ENCODE data around the gene IL12A. TPM values are rescaled to one million over a fixed set of nuclear protein-coding genes. Genes with fewer than 3 reads are reported as not detected.

The IL12A gene
- total RNA-seq (ENCODE audit: low replicate concordance): 1.1 and 1.2 TPM in 2 replicates

GRCh38 chr3:159988617-159989271 is at the start of gene IL12A:
Gene IL12A, plus strand, starts transcription at chr3:159988835.
- H3K4me3 ChIP-seq (ENCODE audit: low read depth, low read length): peak within 1 kb of the TSS; percentile 69
- peak; percentile 64 for DNase-seq (ENCODE audit: low read depth)
- TF ChIP-seq CTCF (IDR thresholded peaks at IDR 0.05; ENCODE audit: insufficient read depth, low read length): peak; percentile 95

- no peak for DNase-seq (ENCODE audit: low read depth)
- no peak for TF ChIP-seq CTCF (IDR thresholded peaks at IDR 0.05; ENCODE audit: insufficient read depth, low read length)
- no peak overlapping the region for H3K4me3 ChIP-seq (ENCODE audit: low read depth, low read length)
Measured at GRCh38 chr3:159941038-159942000, 47.3 kb upstream of the IL12A start.

GRCh38 chr3:159944781-159945180 is 43.9 kb upstream of the IL12A start:
- DNase-seq (ENCODE audit: low read depth): peak; percentile 19
- no peak overlapping the region for H3K4me3 ChIP-seq (ENCODE audit: low read depth, low read length)
- TF ChIP-seq CTCF (IDR thresholded peaks at IDR 0.05; ENCODE audit: insufficient read depth, low read length): no peak

- no peak overlapping the region for H3K4me3 ChIP-seq (ENCODE audit: low read depth, low read length)
- TF ChIP-seq CTCF (IDR thresholded peaks at IDR 0.05; ENCODE audit: insufficient read depth, low read length): no peak
- no peak for DNase-seq (ENCODE audit: low read depth)
Measured at GRCh38 chr3:159945930-159946329, 42.7 kb upstream of the IL12A start.

GRCh38 chr3:159947220-159947619 is 41.4 kb upstream of the IL12A start:
- no peak for TF ChIP-seq CTCF (IDR thresholded peaks at IDR 0.05; ENCODE audit: insufficient read depth, low read length)
- H3K4me3 ChIP-seq (ENCODE audit: low read depth, low read length): no peak overlapping the region
- DNase-seq (ENCODE audit: low read depth): peak; percentile 92

- TF ChIP-seq CTCF (IDR thresholded peaks at IDR 0.05; ENCODE audit: insufficient read depth, low read length): no peak
- DNase-seq (ENCODE audit: low read depth): no peak
- H3K4me3 ChIP-seq (ENCODE audit: low read depth, low read length): no peak overlapping the region
Measured at GRCh38 chr3:159948429-159949144, 40.0 kb upstream of the IL12A start.
